DMS114 treated with DMSO at 0.1 percent for 48 hours (cell line): ENCODE data around the gene PLCB4.

Experiments used
- DNase-seq: peaks from one replicate; lab custom pipeline; 2025; ENCODE audit not compliant: unreplicated experiment; lab: John Stamatoyannopoulos, UW

Gene PLCB4

GRCh38 chr20:9212735-9213134 lies 143.8 kb downstream of the PLCB4 start:
- no peak for DNase-seq

- no peak for DNase-seq
Measured at GRCh38 chr20:9214685-9215084, 145.8 kb downstream of the PLCB4 start.

DNA sequence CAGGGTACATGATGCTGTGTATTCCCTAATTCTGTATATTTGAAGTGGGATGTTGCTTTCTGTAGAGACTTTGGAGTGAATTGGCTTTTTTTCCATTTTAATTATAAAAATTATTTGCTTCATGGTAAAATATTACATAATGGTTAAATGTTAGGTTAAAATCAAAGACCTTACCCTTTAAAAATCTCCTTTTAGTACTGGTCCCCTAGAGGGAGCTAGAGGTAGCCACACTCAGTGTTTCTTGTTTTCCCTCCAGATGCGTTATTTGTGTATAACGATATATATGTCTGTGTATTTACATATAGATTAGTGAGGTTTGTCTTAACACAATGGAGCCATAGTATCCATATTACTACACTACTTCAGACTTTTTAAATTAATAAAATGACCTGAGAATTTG lies 146.7 kb downstream of the PLCB4 start:
- DNase-seq: no peak

DNA sequence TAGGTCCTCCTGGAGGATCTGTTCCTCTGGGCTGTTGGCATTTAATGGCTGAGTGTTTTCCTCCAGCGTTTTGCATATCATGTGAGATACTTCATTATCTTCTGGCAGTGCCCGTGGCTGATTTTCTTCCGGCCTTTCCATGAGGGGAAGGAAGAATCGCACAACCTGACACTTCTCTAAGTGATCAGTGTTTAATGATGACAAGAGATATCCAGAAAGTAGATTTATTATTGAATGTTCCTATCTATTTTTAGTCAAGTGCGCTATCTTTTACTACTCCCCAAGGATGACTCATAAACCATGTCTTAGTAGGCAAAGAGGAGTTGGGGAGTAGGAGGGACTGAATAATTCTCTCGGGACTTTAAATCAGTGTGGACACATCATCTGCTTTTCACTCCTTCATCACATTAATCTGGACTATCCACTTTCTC lies 149.7 kb downstream of the PLCB4 start:
- DNase-seq: no peak

GRCh38 chr20:9220874-9221547 lies 152.1 kb downstream of the PLCB4 start:
- DNase-seq: no peak

GRCh38 chr20:9223296-9223695 lies 154.4 kb downstream of the PLCB4 start:
- DNase-seq: no peak

DNA sequence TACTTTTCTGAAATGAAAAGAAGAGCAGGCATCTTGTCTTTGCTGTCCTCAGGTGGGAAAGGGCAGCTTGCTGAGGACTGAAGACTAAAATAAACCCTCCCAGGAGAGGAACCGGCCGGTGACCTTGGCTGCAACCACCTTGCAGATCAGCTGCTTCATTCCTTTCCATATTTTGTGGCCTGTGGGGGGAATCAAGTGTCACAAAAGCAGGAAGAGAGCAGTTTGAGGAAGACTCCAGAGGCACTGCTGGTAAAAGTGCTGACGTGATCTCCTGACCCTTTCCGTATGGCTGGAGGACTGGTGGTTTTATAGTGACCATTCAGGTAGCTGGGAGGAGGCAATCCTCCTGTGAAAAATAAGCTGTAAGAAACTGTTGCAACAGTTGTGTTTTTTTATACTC lies 157.0 kb downstream of the PLCB4 start:
- DNase-seq: no peak

DNA sequence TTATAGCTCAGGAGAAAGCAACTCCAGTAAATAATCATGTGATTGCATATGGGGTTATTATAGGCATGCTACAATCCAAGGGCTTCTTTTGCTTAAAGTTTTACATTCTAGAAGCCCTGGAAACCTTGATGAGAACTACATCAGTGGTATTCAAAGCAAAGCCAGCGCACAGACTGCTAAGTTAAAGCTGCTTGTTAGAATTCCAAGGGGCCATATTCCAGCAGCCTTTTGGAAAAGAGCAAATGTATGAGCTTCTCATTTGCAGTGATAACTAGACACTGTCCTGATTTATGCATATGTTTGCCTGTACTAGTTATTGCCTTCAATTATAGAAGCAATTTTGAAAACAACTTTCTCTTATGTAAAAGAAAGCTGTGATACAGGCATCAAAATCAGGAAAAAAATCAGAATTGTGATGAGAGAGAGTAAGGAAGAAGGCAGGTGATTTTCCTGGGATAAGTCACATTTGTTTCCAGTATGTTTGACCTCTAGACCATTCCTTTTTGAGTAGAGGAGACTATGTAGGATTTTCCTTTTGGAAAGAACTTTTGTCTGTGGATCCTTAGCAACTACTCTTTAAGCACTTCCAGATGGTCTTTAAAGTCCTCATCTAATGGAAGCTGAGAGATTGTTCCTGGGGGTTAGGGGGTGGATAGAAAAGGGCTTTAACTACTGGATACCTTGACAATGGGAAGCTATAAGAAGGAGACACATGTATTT lies 159.2 kb downstream of the PLCB4 start:
- DNase-seq: no peak

- DNase-seq: no peak
Measured at GRCh38 chr20:9228774-9229450, 160.0 kb downstream of the PLCB4 start.

DNA sequence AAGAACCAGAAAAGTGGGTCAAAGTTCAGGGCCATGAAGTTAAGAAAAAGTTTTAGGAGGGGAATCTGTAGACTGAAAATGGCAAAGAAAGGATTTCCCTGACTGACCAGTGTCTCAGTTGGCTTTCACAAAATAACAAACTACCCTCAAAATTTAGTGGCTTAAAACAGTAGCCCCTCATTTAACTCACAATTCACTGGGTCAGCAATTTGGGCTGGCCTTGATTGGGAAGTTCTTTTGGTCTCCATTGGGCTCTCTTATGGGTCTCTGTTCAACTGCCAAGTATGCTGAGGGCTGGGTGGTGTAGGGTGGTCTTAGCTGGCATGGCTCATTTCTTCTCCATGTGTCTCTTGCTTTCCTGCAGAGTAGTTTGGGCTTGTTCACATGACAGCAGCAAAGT lies 161.5 kb downstream of the PLCB4 start:
- DNase-seq: no peak

DNA sequence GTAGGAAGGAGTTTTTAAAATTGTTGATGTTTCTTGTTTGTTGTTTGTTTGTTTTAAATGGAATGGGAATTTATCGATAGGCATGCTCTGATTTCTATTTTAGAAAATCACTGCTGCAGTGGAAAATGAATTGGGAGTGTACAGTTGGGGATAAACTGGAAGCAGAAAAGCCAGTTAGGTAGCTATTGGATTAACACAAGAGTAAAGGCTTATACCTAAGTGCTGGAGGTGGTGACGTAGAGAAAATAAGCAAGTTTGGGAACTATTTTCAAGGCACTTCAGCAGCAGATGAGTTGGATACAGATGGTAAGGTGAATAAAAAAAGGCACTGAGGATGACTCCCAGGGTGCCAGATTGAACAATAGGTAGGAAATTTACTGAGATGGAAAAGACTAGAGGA lies 164.9 kb downstream of the PLCB4 start:
- DNase-seq: no peak

- DNase-seq: no peak
Measured at GRCh38 chr20:9235518-9235917, 166.6 kb downstream of the PLCB4 start.

DNA sequence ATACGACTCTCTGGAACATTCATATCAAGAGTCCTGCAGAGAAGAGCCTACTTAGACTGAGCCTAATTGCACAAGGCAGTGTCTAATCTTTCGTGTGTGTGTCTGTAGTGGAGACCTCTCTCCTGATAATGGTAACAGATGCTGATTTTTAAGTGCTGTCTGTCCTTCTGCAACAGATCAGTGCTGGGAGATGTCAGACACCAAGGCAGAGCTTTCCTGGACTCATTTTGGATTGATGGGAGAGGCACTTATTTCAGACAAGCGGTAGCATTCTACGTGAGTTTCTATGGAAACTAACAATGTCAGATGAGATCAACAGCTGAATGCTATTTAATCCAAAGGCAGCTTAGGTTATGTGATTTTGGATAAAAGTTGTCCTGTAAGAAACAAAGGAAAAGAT lies 167.6 kb downstream of the PLCB4 start:
- DNase-seq: no peak

- no peak for DNase-seq
Measured at GRCh38 chr20:9241232-9241692, 172.4 kb downstream of the PLCB4 start.

DNA sequence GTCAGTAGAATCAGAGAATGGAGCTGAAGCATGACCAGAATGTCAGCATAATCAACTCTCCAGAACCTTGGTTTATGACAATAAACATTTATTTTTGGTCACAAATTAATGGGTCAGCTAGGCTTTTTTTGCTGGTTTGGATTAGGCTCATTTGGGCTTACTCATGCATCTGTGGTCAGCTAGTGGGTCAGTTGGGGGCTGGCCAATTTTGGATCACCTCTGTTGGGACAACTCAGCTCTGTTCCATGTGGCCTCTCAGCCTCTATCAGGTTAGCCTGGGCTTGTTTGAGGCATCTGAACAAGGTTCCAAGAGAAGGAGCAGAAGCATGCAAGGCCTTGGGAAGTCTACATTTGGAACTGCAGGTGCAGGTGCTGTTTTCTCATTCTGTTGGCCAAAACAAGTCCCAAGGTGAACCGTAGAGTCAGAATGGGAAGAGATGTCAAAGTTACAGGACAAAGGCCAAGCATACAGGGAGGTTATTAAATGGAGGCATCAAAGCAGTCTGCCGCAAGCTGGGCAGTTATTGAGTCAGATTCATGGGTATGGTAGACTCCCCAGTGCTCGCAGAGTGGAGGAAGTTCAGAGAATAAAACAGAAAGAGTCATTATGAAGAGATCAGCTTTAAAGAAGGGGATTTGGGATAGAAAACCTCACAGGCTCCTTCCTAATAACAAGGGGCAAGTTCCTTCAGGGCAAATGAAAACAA lies 173.0 kb downstream of the PLCB4 start:
- no peak for DNase-seq

DNA sequence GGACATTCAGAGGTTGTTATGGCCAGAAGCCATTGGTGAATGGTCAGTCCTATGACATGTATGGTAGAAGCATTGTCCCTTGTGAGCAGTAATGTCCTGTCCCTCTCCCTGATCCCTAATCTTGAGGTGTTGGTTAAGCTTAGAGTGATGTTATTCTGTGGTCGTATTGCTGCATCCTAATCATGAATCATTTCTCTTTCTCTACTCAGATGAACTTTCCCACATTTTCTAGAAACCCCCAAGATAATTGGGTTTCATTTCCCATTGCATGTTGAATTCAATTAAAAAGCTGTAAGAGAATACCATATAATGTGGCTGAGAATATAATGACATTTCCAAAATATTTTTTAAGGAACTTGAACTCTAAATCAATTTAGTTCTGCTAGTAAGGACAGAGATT lies 175.1 kb downstream of the PLCB4 start:
- no peak for DNase-seq

DNA sequence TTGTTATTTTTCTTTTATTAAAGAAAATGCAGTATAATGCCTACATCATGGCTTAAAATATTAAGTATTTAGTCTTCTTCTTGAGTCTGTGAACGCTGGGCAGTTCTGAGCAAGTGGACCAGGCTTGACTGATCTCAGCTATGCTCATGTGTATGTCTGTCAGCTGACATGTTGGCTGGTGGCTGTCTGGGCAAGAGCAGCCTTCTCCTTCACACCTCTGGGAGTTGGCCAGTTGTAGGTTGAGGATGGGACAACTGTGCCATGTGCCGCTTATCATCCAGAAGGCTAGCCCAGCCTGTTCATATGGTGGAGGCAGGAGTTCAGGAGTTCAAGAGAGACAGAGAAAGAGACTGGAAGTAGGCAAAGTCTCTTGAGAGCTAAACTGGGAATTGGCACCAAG lies 175.9 kb downstream of the PLCB4 start:
- no peak for DNase-seq

GRCh38 chr20:9246731-9247130 lies 177.8 kb downstream of the PLCB4 start:
- DNase-seq: no peak

- no peak for DNase-seq
Measured at GRCh38 chr20:9250511-9250910, 181.6 kb downstream of the PLCB4 start.

DNA sequence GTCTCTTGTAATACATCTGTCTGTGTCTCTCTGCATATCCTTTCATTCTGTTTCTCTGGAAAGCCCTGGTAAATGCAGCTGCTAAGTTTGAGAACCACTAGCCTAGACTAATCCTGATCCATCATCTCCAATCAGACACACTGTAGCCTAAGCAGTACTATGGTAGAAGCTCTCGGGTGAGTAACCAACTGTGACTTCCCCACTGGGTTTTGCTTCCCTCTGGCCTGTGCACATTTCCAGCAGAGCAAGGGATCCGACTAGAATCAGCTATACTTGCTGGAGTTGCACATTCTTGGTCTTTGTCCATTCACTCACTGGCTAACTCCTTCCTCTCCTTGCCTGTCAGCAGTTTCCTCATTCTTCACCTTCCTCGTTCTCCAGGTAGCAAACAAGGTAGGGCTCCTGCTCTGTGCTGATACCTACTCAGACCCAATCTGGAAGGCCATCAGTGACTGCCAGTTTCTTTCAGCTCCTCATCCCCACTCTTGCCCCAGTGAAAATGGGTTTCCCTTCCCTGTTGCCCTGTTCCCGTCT lies 184.2 kb downstream of the PLCB4 start:
- DNase-seq: no peak

- DNase-seq: no peak
Measured at GRCh38 chr20:9255171-9255570, 186.3 kb downstream of the PLCB4 start.
